ENCODE data around the gene PCLAF. TPM values are rescaled to one million over a fixed set of nuclear protein-coding genes. Genes with fewer than 3 reads are reported as not detected.

Gene PCLAF
- total RNA-seq, 1 donor from 2014 or later: 12.0 TPM

DNA sequence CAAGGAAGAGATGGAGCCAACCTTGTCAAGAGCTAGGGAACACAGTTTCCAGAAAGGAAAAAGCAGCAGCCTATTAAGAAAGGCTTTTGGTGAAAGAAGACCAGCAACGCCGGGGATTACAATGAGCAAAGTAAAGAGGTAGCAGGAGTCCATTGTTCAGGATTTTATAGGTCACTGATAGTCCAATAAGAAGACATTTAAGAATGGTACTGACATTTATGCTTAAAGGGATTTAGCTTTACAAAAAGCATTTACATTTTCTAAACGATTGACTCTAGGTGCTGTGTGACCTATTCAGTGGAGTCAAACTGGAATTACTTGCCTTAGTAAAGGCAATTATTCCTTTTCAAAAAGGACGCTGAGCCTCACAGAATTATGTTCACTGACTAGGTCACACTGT lies 66.0 kb downstream of the PCLAF start:
- no peak for DNase-seq

- peak; percentile 7 for DNase-seq
Measured at GRCh38 chr15:64314456-64314855, 66.8 kb downstream of the PCLAF start.

Small RNAs within 50 kb of the gene (small RNA-seq; reads per million reads assigned to genes)
- gene RF00554 (ENCODE audit: low replicate concordance): not detected

Other genes starting within 250 kb of the PCLAF start
- 1.7 TPM for gene SNX22, start 229.7 kb downstream of the PCLAF start, total RNA-seq
- gene PPIB, start 218.4 kb downstream of the PCLAF start, total RNA-seq: 177 TPM
- 18.8 TPM for gene CSNK1G1, start 25.3 kb downstream of the PCLAF start, total RNA-seq
- gene TRIP4, start 6.4 kb upstream of the PCLAF start, total RNA-seq: 16.6 TPM
- 19.6 TPM for gene ZNF609, start 79.1 kb upstream of the PCLAF start, total RNA-seq